Ovary (tissue), 3 donors: ENCODE measurements around the gene SPEG.

Source experiments
- CTCF ChIP-seq, 3 donors: fragments of 450-650 bp in 2 of 3; fragments of 200-600 bp in 1 of 3; IDR thresholded peaks; one replicate each; pipeline versions ENCODE4 v1.5.1 to v1.8.0; 2016 to 2022; ENCODE audit warnings: antibody characterized with exemption in 3 of 3, mild to moderate bottlenecking in 1 of 3
- EP300 ChIP-seq: sonication (generic); formaldehyde crosslinking; IDR thresholded peaks from one replicate; pipeline ENCODE4 v1.6.1; 2017; ENCODE audit warnings: antibody characterized with exemption
- POLR2A ChIP-seq: fragments of 450-650 bp; IDR thresholded peaks from one replicate; pipeline ENCODE4 v1.6.1; 2017; ENCODE audit warnings: antibody characterized with exemption, mild to moderate bottlenecking, moderate library complexity
- donor health status: DM: no; HTN: no; CAD: no.

- TF ChIP-seq CTCF (IDR thresholded peaks at IDR 0.05), result peak in 2 of 3 donors; percentile 64 to 68
- no peak for TF ChIP-seq POLR2A
- TF ChIP-seq EP300, result no peak
Measured at GRCh38 chr2:219509780-219510511, 75.3 kb downstream of the SPEG start.
